Activated T-cell treated with anti-CD3 and anti-CD28 coated beads for 24 hours (primary cell): ENCODE measurements around the gene PTPN4.
A peak's percentile ranks its signal among the peaks of the same experiment; 100 is the strongest.
"Not testable (repeated sequence)": the region's sequence is repeated elsewhere in the genome, so short reads cannot be mapped to it uniquely, and the experiment has no call there.

Experiments used
- DNase-seq: peaks from one replicate; pipeline ENCODE4 v3.0.0-alpha.2; 2020; ENCODE audit warnings: low read depth

The PTPN4 gene

DNA sequence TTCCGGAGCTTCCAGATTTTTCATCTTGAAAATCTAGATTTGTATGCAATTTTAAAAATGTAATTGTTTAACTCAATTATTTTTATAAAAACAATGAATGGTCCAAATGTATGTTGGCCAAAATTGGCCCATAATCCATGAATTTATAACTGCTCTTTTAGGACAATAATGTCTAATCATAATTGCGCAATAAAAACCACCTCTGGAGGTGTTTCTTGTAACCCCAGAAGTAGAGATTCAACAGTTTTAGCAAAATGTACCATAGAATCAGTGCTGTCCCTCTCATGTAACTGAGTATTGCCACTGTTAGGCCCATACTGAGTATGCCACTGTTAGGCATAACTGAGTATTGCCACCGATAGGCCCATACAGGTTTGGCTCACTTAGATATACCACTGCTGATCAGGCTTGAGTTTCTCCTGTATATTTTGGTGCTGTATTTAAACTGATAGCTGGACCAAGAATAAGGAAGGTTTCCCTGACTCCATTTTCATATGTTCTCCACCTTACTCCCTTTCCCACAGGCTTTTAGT, 182.3 kb downstream of the PTPN4 start:
- DNase-seq: no peak

- DNase-seq: no peak
These were observed 183.3 kb downstream of the PTPN4 start for GRCh38 chr2:119943058-119943457.

- DNase-seq: no peak
These were observed 187.8 kb downstream of the PTPN4 start for GRCh38 chr2:119947535-119947934.

DNA sequence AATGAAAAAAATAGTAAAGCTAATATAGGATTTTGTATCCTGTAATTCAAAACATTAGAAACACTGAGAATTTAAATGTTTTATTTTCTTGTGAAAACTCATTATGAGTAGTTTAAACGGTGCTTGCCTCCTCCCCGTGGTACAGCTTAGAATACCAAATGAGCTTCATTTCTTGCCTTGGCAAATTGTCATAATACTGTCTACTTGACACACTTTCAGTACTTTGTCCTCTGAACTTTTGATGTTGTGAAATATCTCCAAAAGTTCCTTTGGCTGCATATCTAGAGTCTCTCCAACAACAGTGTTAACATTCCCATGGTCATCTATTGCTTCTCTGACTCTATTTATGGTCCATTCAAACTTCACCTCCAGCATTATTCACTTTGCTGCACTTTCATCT, 191.2 kb downstream of the PTPN4 start:
- no peak for DNase-seq

GRCh38 chr2:119958670-119959268, 199.0 kb downstream of the PTPN4 start:
- DNase-seq: no peak

DNA sequence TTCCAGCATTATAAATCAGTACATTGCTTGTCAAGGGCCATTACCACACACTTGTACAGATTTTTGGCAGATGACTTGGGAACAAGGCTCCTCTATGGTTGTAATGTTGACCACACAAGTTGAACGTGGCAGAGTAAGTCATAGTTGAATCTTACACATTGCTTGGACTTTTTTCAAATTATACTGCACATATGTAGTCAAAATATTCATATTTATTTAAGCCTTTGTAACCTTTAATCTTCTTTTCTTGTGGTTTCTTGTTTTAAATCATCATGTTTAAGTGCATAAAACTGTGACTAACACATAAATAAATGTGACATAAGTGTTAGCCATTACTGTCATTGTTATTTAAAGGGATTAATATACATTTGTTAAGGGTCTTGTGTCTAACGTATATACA, 201.1 kb downstream of the PTPN4 start:
- no peak for DNase-seq

DNA sequence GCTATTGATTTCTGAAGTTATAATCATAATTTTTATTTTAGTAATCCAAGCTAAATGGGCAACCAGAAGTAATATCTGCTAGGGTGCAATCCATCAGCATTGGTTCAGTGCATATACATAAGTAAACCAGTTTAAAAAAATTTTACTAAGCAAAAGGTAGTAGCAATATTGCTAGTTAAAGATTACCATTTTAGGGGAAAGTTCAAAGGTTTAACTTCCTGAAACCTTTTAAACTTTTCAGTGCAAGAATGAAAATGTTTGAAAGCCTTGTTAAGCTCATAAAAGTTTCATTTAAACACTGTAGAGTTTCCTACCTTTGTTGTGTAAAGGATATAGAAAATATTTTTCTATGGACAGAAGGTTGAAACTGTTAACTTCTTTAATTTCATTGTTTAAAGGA, 222.2 kb downstream of the PTPN4 start:
- DNase-seq: no peak

- DNase-seq: no peak
These were observed 222.8 kb downstream of the PTPN4 start for GRCh38 chr2:119982506-119982905.

DNA sequence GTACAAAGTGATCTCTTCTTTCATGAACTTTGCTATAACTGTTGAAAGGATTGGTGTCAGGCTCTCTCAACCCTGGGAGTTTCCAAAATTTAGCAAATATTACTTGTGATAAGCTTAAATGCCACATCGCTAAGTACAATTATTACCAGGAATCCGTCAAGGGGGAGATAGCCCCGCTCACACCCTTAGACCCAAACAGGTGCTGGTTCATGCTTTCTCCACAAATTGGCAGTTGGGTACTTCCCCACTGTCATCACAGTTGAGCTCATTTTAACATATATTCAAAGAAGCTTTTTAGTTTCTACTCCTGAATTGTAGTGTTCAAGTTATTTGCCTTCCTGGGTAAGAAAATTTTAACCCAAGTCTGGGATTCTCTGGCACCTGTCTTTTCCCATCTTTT, 223.4 kb downstream of the PTPN4 start:
- DNase-seq: no peak

DNA sequence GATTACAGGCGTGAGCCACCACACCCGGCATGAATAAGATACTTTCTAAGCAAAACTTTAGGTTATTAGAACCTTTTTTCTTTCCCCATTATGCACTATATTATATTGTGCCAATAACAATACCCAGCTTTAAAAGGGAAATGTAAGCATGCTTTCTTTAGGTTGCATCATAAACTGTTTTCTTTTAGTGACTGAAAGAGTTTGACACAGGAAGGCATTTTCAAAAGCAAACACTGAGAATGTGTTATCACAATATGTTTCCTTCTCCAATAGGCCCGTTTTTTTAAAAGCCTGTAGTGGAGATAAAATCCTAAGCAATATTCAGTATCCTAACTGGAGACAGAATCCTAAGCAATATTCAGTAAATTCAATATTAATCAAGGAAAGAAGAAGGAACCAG, 236.4 kb downstream of the PTPN4 start:
- DNase-seq: no peak

GRCh38 chr2:119996896-119997891, 237.5 kb downstream of the PTPN4 start:
- not testable (repeated sequence) for DNase-seq

DNA sequence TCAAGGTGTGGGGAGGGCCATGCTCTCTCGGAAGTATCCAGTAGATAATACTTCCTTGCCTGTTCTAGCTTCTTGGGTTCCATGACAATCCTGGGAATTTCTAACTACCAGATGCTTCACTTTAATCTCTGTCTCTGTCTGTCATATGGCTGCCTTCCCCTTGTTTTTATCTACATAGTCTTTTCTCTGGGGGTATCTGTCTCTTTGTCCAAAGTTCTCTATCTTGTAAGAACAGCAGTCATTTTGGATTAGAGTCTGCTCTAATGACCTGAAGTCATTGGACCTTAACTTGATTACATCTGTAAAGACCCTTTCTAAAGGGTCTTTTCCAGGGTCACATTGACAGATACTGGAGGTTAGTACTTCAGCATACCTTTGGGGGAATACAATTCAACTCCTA, 241.7 kb downstream of the PTPN4 start:
- DNase-seq: no peak

DNA sequence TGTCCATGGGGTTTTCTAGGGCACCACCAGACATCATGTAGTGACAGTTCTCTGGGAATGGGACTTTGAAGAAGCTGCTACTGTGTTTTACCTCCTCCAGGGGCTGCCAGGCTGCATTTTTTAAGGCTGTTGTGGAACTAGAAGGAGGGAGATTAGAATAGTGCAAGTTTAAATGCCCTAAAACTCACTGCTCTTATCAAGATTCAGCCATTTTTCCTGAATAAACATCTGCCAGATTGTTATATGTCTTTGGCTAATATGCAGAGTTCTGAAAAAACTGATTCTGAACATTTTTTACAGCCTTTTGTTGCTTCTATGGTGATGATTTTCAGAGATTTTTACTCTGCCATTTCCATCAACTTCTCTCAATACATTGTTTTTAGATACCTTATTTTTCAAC, 244.5 kb downstream of the PTPN4 start:
- DNase-seq: no peak

DNA sequence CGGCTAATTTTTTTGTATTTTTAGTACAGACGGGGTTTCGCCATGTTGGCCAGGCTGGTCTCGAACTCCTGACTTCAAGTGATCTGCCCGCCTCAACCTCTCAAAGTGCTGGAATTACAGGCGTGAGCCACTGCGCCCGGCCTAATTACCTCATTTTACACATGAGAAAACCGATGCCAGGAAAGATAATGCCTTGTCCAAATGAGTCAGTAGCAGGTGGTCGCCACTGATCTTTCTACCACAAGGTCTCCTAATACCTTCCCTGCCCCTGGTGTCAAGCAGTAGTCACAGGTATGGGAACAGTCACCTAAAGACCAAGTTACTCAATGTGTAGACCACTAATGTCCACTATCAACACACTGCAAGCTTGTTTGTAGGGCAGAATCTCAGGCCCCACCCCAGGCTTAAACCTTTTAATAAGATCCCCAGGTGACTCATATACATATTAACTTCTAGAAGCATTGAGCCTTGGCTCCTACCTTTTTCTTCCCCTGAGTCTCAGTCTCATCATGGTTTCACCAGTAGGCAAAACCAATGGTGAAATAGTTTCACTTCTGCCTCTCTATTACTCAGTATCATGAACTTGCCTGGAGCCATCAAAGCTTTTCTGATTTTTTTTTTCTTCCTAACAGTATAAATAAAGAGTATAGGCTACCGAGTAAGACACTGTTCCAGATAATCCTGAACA, 246.3 kb downstream of the PTPN4 start:
- DNase-seq: no peak

GRCh38 chr2:120007851-120008250, 248.1 kb downstream of the PTPN4 start:
- no peak for DNase-seq

GRCh38 chr2:120012363-120012762, 252.6 kb downstream of the PTPN4 start:
- no peak for DNase-seq

DNA sequence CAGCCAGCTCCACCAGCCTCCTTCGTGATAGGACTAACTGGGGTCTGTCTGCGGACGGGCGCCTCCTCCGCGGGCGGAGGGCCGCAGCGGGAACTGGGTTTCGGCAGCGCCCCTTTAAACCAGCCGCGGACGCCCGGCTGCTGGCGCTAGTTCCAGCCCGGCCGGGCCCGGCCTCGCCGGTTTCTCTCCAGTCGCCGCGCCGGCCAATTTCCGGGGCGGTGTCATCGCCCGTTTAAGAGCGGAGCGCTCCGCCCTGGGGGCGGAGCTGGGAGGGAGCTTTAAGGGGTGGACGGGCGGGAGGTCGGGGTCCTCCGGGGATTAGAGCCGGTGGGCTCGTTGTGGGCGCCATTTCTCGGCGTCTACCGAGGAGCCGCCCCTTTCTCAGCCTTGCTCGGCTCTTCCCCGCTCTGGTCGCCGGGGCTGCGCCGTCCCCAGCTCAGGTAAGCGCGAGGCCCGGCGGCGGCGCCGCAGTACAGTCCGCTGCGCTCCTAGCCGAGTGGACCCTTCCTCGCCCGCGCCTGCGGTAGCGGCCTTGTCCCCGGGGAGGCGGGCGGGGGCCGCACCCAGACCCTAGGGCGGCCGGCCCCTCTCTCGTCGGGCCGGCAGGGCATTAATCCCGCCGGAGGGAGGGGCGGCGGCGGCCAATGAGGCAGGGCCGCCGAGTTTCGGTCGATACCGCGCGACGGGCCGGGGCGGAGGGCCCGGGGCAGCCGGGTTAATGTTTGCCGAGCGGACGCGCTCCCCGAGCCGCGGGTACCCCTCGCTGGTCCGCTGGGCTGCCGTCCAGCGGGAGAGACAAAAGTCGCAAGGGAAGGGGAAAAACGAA, 253.3 kb downstream of the PTPN4 start, which contains the start of gene EPB41L5:
Gene EPB41L5 (plus strand): TSS at position 307 of the 826 bp plus-strand sequence. CDS start 6,008 bp downstream, outside the sequence.
- peak; percentile 77 for DNase-seq

DNA sequence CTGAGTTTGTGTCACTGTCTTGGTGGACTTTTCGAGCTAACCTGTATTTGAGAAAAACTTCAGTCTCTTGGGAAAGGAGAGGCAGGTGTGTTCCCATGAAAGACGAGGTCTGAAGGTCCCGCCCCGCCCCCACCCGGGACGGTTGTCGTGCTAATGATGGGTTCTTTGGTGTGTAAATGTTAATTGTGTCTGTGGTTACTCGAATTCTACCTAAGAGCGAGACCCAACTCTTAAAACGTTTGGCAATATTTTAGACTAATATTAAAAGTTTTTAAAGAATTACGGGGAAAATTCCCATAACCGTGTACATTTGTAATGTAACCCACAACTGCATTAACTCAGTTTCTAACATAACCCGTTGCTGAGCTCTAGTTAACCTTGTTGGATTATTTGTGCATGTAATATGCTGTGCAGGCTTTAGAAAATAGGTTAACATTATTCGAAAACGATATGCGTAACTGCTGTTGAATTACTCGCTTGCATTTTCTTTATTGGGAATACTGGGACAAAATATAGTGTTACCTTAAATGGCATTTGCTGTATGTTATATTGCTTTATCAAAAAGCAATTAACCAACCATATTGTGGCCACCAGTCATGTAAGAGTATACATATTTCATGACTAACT, 254.0 kb downstream of the PTPN4 start:
- no peak for DNase-seq

DNA sequence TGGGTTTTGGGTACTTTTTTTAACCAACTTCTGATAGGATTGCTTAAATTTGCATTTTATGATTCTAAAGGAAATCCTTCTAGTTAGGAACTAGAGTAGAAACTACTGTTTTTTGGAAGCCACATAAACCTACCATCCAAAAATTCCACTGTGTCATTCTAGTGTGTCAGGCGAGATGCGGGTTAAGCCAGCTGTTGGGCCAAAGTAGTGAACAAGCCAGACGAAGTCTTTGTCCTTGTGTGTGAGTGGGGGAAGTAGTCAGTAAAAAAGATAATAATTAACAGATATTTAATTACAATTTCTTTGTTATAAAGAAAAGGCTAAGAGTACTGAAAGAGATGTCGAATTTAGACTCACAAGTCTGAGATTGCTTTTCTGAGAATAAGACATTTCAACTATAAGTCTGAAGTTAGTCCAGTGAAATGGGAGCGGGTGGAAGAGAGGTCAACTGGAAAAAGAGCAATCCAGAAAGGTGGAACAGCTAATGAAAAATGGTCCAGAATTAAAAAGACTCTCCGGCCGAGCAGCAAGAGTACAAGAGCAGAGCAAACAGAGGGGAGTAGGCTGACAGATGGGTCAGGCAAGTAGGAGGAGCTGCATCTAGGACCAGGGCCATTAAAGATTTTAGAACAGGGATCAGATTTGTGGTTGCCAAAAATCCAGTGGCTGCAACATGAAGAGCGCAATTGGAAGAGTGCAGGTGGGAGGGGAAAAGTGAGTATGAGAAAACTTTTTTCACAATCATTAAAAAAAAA, 254.7 kb downstream of the PTPN4 start:
- DNase-seq: no peak

DNA sequence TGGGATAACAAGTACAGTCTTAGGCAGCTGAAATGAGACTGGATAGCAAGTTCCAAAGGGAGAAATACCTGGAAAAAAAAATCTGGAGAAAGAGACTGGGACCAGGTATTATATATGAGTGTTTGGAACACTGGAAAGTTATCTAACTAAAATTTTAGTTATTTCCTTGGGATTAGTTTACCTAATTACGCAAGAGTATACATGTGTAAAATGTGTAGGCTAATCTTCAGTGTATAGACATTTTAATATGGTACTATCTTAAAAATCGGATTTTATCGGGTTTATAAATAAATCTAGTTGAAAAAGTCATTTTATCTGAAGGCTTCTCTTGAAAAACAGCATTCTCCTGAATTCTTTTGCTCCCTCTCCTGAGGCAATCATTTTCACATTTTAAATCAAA, 257.1 kb downstream of the PTPN4 start:
- no peak for DNase-seq
